ENCODE results near the gene CEP97.

The CEP97 gene

DNA sequence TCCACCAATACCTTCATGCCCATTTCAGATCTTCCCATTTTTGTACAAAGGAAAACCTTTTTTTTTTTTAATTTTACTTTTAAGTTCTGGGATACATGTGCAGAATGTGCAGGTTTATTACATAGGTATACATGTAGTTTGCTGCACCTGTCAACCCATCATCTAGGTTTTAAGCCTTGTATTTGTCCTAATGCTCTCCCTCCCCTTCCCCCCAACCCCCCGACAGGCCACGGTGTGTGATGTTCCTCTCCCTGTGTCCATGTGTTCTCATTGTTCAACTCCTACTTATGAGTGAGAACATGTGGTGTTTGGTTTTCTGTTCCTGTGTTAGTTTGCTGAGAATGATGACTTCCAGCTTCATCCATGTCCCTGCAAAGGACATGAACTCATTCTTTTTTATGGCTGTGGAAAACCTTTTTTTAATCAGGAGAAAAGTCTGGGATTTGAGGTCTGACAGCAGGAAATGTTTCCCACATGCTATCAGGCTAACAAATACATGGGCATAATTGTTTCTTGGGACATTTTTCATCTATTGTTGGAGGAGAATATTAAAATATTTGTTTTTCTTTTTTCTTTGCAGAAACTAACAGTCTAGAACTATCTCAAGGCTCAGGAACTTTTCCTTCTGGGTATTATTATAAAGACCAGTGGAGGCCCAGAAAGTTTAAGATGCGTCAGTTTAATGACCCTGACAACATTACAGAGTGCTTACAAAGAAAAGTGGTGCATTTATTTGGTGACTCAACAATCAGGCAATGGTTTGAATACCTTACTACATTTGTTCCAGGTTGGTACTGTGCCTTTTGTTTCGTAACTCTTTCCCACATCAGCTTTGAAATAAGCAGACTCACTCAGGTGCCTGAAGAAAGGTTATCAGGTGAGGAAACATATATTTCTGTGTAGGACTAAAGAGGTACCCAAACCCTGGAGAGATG is 92.1 kb downstream of the CEP97 start:
- peak; percentile 31 for DNase-seq

DNA sequence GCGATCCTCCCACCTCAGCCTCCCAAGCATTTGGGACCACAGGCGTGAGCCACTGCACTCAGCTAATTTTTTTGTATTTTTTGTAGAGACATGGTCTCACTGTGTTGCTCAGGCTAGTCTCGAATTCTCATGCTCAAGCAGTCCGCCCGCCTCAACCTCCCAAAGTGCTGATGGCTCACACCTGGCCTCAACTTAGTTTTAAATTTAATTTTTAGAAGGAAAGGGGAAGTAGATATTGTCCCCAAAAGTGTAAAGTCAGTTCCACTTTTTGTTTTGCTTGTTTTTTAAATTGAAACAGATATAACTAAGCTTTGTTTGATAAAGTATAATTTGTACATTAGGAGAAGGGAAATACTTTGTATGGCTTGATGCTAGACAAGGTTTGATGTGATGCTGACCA is 93.6 kb downstream of the CEP97 start:
- no peak for DNase-seq

DNA sequence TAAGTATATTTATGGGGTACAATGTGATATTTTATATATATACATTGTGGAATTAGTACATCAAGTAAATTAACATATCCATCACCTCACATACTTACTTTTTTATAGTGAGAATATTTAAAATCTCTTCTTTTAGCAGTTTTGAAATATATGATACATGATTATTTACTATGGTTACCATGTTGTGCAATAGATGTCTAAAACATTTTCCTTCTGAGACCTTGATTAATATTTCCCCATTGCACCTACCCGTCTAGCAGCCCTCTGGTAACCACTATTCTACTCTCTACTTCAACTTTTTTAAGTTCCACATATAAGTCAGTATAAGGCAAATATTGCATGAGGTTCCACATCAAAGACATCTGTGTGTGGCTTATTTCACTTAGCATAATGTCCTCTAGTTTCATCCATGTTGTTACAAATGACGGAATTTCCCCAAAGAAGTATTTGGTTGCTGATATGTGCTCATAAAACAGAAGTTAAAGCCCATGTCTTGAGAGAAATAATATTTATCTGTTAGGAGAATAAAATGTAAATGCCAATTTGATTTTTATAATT is 95.3 kb downstream of the CEP97 start:
- no peak for DNase-seq
